NCI-H1694 treated with DMSO at 0.1 percent for 48 hours (cell line): ENCODE measurements around the gene DCUN1D2.
"Not testable (repeated sequence)": the region's sequence is repeated elsewhere in the genome, so short reads cannot be mapped to it uniquely, and the experiment has no call there.

ENCODE experiments used
- DNase-seq: peaks from one replicate; lab custom pipeline; 2025; lab: John Stamatoyannopoulos, UW

The DCUN1D2 gene

GRCh38 chr13:113490496-113491417, at the start of gene DCUN1D2:
Gene DCUN1D2, minus strand, starts transcription at chr13:113490711. Its CDS starts 42 bp downstream, at chr13:113490669.
- peak; percentile 46 for DNase-seq

DNA sequence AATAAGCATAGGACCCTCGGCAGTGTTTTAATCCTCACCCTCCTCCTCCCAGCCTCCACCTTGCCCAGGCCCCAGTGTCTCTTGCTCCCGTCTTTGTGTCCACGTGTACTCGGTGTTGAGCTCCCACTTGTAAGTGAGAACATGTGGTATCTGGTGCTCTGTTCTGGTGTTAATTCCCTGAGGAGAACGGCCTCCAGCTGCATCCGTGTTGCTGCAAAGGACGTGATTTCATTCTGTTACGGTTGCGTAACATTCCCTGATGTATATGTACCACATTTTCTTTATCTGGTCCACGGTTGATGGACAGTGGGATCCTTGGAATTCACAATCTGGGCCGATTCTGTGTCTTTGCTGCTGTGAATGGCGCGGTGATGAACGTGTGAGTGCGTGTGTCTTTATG, 49.3 kb upstream of the DCUN1D2 start:
- no peak for DNase-seq

GRCh38 chr13:113539176-113539575, 48.7 kb upstream of the DCUN1D2 start:
- no peak for DNase-seq

- DNase-seq, result no peak
Observed at GRCh38 chr13:113538689-113539058, 48.2 kb upstream of the DCUN1D2 start.

- no peak for DNase-seq
Observed at GRCh38 chr13:113537909-113538688, 47.6 kb upstream of the DCUN1D2 start.

- no peak for DNase-seq
Observed at GRCh38 chr13:113537205-113537604, 46.7 kb upstream of the DCUN1D2 start.

DNA sequence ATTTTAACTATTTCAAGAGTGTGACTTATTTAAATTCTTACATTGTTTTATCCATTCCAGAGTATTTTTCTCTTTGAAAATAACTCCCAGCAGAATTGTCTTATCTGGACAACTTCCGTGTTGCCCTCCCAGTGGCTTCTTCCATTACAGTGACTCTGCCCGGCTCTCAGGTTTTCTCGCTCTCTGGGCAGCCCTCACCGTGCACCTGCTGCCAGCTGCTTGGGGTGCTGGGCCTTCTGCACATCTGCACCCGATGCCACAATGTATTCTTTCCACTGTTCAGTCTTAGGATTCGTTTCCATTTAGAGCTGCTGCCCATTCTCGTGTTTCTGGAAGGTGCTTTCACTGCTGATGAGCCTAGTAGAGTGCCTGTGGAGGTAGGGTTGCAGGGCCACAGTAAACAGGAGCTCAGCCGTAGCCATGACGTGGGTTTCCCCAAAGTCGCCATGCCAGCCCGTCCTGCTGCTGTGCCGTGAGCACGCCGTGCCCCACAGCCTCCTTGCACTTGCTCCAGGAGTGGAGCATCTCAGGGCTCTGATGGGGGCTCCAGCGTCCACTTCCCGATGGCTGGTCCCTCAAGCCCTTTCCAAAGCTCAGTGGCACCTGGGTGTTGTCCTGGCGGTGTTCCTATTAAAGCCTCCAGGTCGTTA, 46.1 kb upstream of the DCUN1D2 start:
- no peak for DNase-seq

DNA sequence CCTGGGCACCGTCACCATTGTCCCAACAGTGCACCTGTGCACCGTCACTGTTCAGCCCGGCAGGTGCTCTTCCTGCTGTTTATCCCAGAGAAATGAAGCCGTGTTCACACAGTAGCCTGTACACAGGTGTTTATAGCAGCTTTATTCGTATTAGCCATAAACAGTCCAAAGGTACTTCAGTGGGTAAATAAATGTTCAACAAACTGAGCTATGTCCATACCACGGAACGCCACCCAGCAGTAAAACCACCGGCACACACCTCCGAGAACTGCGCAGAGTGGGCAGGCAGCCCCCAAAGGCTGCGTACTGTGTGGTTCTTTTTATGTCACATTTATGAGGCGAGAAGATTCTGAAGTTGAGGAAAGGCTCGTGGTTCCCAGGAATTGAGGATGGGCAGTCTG, 44.9 kb upstream of the DCUN1D2 start:
- DNase-seq, result no peak

- DNase-seq, result no peak
Observed at GRCh38 chr13:113534236-113534860, 43.8 kb upstream of the DCUN1D2 start.

GRCh38 chr13:113533161-113533840, 42.8 kb upstream of the DCUN1D2 start:
- no peak for DNase-seq

GRCh38 chr13:113532156-113532806, 41.8 kb upstream of the DCUN1D2 start:
- DNase-seq, result no peak

DNA sequence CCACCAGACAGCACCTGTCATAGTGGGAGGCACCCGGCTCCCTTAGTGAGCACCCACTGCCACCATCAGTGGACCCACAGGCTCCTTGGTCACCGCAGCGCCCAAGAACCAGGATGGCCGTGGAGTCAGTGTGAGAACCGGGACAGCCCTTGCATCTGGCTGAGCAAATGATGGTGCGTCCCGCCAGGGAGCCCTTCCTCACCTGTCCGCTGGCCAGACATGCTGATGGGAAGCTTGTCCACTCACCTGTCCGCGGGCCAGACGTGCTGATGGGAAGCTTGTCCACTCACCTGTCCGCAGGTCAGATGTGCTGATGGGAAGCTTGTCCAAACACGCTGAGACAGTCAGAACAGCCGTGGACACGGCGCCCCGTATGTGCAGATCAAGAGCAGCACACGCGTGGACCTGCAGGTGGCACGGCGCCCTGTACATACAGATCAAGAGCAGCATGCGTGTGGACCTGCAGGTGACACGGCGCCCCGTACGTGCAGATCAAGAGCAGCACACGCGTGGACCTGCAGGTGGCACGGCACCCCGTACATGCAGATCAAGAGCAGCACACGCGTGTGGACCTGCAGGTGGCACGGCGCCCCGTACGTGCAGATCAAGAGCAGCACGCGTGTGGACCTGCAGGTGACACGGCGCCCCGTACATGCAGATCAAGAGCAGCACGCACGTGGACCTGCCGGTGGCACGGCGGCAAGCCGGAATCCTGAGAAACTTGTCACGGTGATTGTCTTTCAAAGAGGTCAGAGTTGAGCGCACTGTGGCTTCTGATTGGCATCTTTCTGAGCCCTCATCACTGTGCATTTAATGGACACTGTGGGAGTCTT, 40.7 kb upstream of the DCUN1D2 start:
- no peak for DNase-seq

- no peak for DNase-seq
Observed at GRCh38 chr13:113528813-113529180, 38.3 kb upstream of the DCUN1D2 start.

- DNase-seq, result no peak
Observed at GRCh38 chr13:113528101-113528812, 37.7 kb upstream of the DCUN1D2 start.

DNA sequence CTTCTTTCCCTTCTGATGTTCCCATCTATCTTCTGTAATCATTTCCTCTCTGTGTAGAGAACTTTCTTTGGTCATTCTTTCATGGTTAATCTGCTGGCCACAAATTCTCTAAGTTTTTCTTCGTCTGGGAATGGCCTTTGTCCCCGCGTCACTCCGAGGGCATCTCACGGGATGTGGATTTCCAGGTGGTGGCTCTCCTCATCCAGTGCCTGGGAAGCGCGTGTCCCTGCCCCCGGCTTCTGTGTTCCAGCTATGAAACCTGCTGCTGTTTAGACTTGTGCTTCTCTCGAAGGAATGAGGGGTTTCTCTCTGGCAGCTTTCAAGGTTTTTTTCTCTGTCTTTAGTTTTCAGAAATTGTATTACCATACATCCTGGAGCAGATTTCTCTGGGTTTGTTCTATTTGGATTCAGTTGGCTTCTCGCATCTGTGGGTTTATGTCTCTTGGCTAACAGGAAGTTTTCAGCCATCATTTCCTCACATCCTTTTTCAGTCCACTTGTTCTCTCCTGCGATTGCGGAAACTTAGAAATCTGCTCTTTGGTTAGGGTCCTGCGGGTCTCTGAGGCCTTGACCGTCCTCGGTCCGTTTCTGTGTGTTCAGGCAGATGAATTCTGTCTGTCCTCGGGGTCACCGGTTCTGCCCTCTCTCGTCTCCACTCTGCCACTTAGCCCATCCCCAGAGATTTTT, 36.9 kb upstream of the DCUN1D2 start:
- no peak for DNase-seq

GRCh38 chr13:113526466-113527220, 36.1 kb upstream of the DCUN1D2 start:
- no peak for DNase-seq

GRCh38 chr13:113522438-113522837, 31.9 kb upstream of the DCUN1D2 start:
- not testable (repeated sequence) for DNase-seq

- DNase-seq, result no peak
Observed at GRCh38 chr13:113520571-113520970, 30.1 kb upstream of the DCUN1D2 start.
